Effector memory CD8-positive, alpha-beta T cell (primary cell): ENCODE data around the gene SLF1.

Experiments
- ATAC-seq: fragments of 150-1000 bp; cut with Tn5 transposase; replicated peaks from 2 replicates; pipeline ENCODE4 v1.10.0; 2021; ENCODE audit warnings: mild to moderate bottlenecking, moderate library complexity
- DNase-seq, 3 experiments: peaks; one replicate each; pipeline ENCODE4 v3.0.0; 2021
- H3K27ac Mint-ChIP-seq, 2 donors: one replicate each; pipeline ENCODE4 v1.8.0; 2022; ENCODE audit warnings: mild to moderate bottlenecking in 2 of 2, mixed read lengths in 2 of 2, moderate library complexity in 2 of 2
- H3K27me3 Mint-ChIP-seq, 2 donors: one replicate each; pipeline ENCODE4 v1.8.0; 2022; ENCODE audit warnings: mixed read lengths in 2 of 2
- H3K36me3 Mint-ChIP-seq: one replicate; pipeline ENCODE4 v1.8.0; 2022; ENCODE audit warnings: mild to moderate bottlenecking, moderate library complexity, mixed read lengths; ENCODE audit not compliant: insufficient read depth
- H3K4me1 Mint-ChIP-seq, 2 donors: one replicate each; pipeline ENCODE4 v1.8.0; 2022; ENCODE audit warnings: low read depth in 2 of 2, mixed read lengths in 2 of 2
- H3K4me3 Mint-ChIP-seq, 2 donors: one replicate each; pipeline ENCODE4 v1.8.0; 2022; ENCODE audit warnings: mild to moderate bottlenecking in 2 of 2, mixed read lengths in 2 of 2, moderate library complexity in 2 of 2
- H3K9me3 Mint-ChIP-seq, 2 donors: one replicate each; pipeline ENCODE4 v1.8.0; 2022; ENCODE audit warnings: mixed read lengths in 2 of 2

Gene SLF1

DNA sequence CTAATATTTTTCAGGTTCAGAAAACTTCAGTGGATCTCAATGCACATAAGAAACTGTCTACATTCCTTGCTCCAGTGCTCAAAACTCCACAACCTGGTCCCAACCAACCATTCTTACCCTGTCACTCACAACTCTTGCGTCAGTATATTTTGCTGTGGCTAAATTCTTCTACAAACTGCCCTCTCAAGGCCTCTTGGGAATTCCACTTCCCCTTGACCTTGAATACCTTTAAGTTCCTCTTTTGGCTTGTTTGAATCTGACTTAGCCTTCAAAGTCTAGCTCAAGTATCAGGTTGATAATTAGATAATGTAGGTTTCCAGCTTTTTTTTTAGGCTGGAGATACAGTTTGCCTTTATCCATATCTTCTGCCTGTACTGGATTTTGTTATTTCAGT is 128.3 kb downstream of the SLF1 start:
- ATAC-seq: no peak
- no peaks in the 10 kb centered on the region for H3K9me3 Mint-ChIP-seq
- no peak overlapping the region for H3K27ac Mint-ChIP-seq
- no peak overlapping the region for H3K4me3 Mint-ChIP-seq
- H3K4me1 Mint-ChIP-seq: no peaks in the 10 kb centered on the region
- H3K27me3 Mint-ChIP-seq: peaks cover 0 to 15% of the 10 kb centered on the region in 2 donors
- no peak for DNase-seq
- no peaks in the 10 kb centered on the region for H3K36me3 Mint-ChIP-seq
